ENCODE results near the gene OOSP1.

OOSP1 gene

GRCh38 chr11:59938718-59939117, 486 bp downstream of the OOSP1 start:
- Histone ChIP-seq H3K4me3 (ENCODE audit: low read length) (no peak overlapping the region), H3K36me3 (ENCODE audit: insufficient read depth, low read length) (no peaks in the 10 kb centered on the region), H3K27me3 (ENCODE audit: insufficient read depth, low read length) (no peaks in the 10 kb centered on the region)

DNA sequence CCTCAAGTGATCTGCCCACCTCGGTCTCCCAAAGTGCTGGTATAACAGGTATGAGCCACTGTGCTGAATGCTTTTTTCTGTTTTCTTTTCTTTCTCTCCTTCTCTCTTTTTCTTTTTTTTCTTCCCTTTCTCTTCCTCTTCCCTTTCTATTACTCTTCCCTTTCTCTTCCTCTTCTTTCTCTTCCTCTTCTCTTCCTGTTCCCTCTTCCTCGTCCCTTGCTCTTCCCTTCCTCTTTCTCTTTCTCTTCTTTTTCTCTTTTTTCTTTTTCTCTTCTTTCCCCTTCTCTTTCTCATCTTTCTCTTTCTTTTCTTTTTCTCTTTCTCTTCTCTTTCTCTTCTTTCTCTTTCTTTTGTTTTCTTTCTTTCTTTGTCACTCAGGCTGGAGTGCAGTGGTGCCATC, 1.2 kb downstream of the OOSP1 start:
- H2AFZ ChIP-seq (ENCODE audit: low read depth, low read length): no peak overlapping the region
- H3K36me3 ChIP-seq (ENCODE audit: insufficient read depth, low read length): no peaks in the 10 kb centered on the region
- H3K27me3 ChIP-seq (ENCODE audit: insufficient read depth, low read length): no peaks in the 10 kb centered on the region
- H3K4me1 ChIP-seq (ENCODE audit: insufficient read depth, low read length): no peaks in the 10 kb centered on the region
- no peak overlapping the region for H3K4me3 ChIP-seq (ENCODE audit: low read length)
- H3K9me3 ChIP-seq (ENCODE audit: low read length): no peaks in the 10 kb centered on the region

More at GRCh38 chr11:59938718-59939117, 486 bp downstream of the OOSP1 start:
- Histone ChIP-seq H3K9me3 (ENCODE audit: low read length) (no peaks in the 10 kb centered on the region), H3K4me1 (ENCODE audit: insufficient read depth, low read length) (no peaks in the 10 kb centered on the region), H2AFZ (ENCODE audit: low read depth, low read length) (no peak overlapping the region)

DNA sequence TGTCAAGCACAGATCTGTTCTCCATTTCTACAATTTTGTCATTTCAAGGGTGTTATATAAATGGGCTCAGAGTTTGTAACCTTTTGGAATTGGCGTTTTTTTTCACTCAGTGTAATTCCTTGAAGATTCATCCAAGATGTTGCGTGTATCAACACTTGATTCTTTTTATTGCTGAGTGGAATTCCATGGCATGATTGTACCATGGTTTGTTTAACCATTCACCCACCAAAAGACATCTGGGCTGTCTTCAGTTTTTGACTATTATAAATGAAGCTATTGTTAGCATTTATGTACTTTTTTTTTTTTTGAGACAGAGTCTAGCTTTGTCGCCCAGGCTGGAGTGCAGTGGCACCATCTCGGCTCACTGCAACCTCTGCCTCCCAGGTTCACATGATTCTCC, 2.9 kb downstream of the OOSP1 start:
- no peaks in the 10 kb centered on the region for H3K27me3 ChIP-seq (ENCODE audit: insufficient read depth, low read length)
- peaks cover 4% of the 10 kb centered on the region for H3K4me1 ChIP-seq (ENCODE audit: insufficient read depth, low read length)
- no peaks in the 10 kb centered on the region for H3K9me3 ChIP-seq (ENCODE audit: low read length)
- H3K4me3 ChIP-seq (ENCODE audit: low read length): no peak overlapping the region
- H2AFZ ChIP-seq (ENCODE audit: low read depth, low read length): no peak overlapping the region
- H3K36me3 ChIP-seq (ENCODE audit: insufficient read depth, low read length): no peaks in the 10 kb centered on the region

GRCh38 chr11:59943997-59944714, 5.9 kb downstream of the OOSP1 start:
- no peak overlapping the region for H3K4me3 ChIP-seq (ENCODE audit: low read length)
- H3K27me3 ChIP-seq (ENCODE audit: insufficient read depth, low read length): no peaks in the 10 kb centered on the region
- H3K9me3 ChIP-seq (ENCODE audit: low read length): no peaks in the 10 kb centered on the region
- H3K4me1 ChIP-seq (ENCODE audit: insufficient read depth, low read length): peaks cover 4% of the 10 kb centered on the region
- H3K36me3 ChIP-seq (ENCODE audit: insufficient read depth, low read length): no peaks in the 10 kb centered on the region
- no peak overlapping the region for H2AFZ ChIP-seq (ENCODE audit: low read depth, low read length)

DNA sequence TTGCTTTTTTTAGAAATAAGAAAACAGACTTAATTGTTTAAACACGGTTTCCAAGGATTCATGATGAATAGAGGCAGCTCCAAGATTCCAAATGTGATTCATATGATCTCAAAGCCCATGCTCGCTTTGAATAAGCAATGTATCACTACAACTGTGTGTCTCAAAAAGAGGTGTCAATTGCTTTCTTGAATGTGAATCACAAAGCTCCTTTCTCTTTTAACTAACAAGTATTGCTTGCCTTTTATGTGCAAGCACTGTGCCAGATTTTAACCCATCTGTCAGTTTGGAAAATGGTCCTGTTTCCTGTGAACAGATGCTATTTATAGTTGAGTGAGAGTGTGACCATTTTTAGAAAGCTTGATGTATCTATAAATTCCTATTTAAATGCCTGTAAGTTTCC, 6.5 kb downstream of the OOSP1 start:
- Histone ChIP-seq H3K4me1 (ENCODE audit: insufficient read depth, low read length) (peaks cover 4% of the 10 kb centered on the region), H3K9me3 (ENCODE audit: low read length) (no peaks in the 10 kb centered on the region), H2AFZ (ENCODE audit: low read depth, low read length) (no peak overlapping the region), H3K27me3 (ENCODE audit: insufficient read depth, low read length) (no peaks in the 10 kb centered on the region), H3K36me3 (ENCODE audit: insufficient read depth, low read length) (no peaks in the 10 kb centered on the region), H3K4me3 (ENCODE audit: low read length) (no peak overlapping the region)

DNA sequence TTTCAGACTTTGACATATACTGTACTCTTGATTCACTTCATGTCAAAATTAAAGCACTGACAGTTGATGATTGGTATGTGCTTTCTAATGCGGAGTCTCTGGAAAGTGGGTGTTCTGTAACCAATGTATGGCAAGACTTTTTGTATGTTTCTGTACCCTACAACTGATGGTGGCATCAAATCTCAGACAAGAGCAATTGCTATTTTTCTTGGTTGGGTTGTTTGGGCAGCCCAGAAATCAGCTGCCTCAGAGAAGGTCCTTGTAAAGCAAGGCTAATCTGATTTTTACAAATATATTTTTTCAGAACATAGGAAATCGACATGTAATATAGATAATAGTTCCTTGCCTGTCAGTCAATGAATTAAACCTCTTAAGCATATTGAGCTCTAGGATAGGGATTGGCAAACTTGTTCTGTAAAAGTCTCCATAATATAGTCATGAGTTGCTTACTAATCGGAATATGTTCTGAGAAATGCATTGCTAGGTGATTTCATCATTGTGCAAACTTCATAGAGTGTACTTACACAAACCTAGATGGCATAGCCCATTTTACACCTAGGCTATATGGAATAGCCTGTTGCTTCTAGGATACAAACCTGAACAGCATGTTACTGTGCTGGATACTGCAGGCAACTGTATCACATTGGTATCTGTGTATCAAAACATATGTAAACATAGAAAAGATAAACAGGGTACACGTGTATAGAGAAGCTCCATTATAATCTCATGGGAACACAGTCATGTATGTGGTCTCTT, 15.4 kb downstream of the OOSP1 start:
- Histone ChIP-seq H2AFZ (ENCODE audit: low read depth, low read length) (no peak overlapping the region), H3K4me1 (ENCODE audit: insufficient read depth, low read length) (no peaks in the 10 kb centered on the region), H3K4me3 (ENCODE audit: low read length) (no peak overlapping the region)

GRCh38 chr11:59954219-59954847, 16.1 kb downstream of the OOSP1 start:
- no peak overlapping the region for H2AFZ ChIP-seq (ENCODE audit: low read depth, low read length)
- H3K36me3 ChIP-seq (ENCODE audit: insufficient read depth, low read length): no peaks in the 10 kb centered on the region
- H3K4me3 ChIP-seq (ENCODE audit: low read length): no peak overlapping the region
- no peaks in the 10 kb centered on the region for H3K9me3 ChIP-seq (ENCODE audit: low read length)
- no peaks in the 10 kb centered on the region for H3K4me1 ChIP-seq (ENCODE audit: insufficient read depth, low read length)
- no peaks in the 10 kb centered on the region for H3K27me3 ChIP-seq (ENCODE audit: insufficient read depth, low read length)

More for the DNA sequence above, 15.4 kb downstream of the OOSP1 start:
- no peaks in the 10 kb centered on the region for H3K9me3 ChIP-seq (ENCODE audit: low read length)
- no peaks in the 10 kb centered on the region for H3K36me3 ChIP-seq (ENCODE audit: insufficient read depth, low read length)
- H3K27me3 ChIP-seq (ENCODE audit: insufficient read depth, low read length): no peaks in the 10 kb centered on the region

GRCh38 chr11:59957094-59957493, 18.9 kb downstream of the OOSP1 start:
- H3K4me3 ChIP-seq (ENCODE audit: low read length): no peak overlapping the region
- H3K27me3 ChIP-seq (ENCODE audit: insufficient read depth, low read length): no peaks in the 10 kb centered on the region

DNA sequence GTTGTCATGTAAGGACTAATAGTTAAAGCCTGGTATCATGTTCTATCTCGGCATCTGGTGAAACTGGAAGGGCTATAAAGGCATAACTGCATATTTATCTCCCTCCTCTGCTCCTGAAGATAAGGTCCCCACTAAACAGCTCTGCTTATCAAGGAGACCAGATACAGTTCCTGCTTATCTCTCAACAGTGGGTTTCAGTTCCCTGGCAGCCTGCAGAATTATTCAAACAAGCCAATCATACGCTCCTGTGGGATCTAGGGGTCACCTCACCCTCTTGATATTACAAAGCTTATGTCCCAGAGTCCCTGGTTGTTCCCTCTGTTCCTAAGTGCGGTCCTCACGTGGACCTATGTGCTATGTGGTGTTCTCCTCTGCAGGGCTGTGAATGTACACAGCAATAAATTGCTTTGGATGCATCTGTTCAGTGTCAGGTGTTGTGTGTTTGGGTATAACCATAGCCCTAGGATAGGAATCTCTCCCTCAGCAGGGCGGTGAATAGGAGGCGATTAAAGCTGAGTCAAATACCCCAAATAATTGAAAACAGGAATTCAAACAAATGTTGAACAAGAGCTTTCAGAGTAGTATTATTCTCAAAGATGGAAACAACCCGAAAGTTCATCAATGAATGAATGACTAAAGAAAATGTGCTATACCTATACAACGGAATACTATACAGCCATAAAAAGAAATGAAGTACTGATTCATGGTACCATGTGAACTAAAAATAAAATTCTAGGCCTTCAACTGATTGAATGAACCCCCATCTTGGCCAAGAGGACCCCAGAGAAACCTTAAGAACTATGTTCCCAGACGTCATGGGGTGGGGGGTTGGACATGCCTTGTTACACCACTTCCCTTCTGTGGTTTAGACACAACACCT, 22.5 kb downstream of the OOSP1 start:
- H3K4me3 ChIP-seq (ENCODE audit: low read length): no peak overlapping the region
- no peaks in the 10 kb centered on the region for H3K4me1 ChIP-seq (ENCODE audit: insufficient read depth, low read length)
- H3K9me3 ChIP-seq (ENCODE audit: low read length): no peaks in the 10 kb centered on the region
- no peaks in the 10 kb centered on the region for H3K36me3 ChIP-seq (ENCODE audit: insufficient read depth, low read length)
- no peaks in the 10 kb centered on the region for H3K27me3 ChIP-seq (ENCODE audit: insufficient read depth, low read length)
- H2AFZ ChIP-seq (ENCODE audit: low read depth, low read length): no peak overlapping the region

More at GRCh38 chr11:59957094-59957493, 18.9 kb downstream of the OOSP1 start:
- Histone ChIP-seq H3K9me3 (ENCODE audit: low read length) (no peaks in the 10 kb centered on the region), H2AFZ (ENCODE audit: low read depth, low read length) (no peak overlapping the region), H3K36me3 (ENCODE audit: insufficient read depth, low read length) (no peaks in the 10 kb centered on the region), H3K4me1 (ENCODE audit: insufficient read depth, low read length) (no peaks in the 10 kb centered on the region)

DNA sequence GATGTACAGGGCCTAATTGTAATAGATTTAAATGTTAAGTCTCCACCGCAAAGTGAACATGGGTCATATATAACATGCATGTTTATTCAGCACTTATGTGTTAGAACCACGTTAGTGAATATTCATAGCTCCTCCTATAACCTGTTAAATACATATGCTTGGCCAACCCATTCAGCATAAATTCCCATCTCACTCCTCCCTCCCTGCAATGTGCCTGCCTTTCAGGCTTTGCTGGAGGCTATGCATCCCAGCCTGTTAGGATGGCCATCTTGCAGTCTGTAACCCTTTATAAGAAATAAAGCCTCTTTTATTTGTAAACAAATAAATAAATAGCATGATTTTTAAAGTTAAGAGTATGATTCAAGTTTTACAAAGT, 23.9 kb downstream of the OOSP1 start:
- no peak overlapping the region for H2AFZ ChIP-seq (ENCODE audit: low read depth, low read length)
- no peaks in the 10 kb centered on the region for H3K9me3 ChIP-seq (ENCODE audit: low read length)
- H3K27me3 ChIP-seq (ENCODE audit: insufficient read depth, low read length): no peaks in the 10 kb centered on the region
- H3K4me1 ChIP-seq (ENCODE audit: insufficient read depth, low read length): no peaks in the 10 kb centered on the region
- no peaks in the 10 kb centered on the region for H3K36me3 ChIP-seq (ENCODE audit: insufficient read depth, low read length)
- no peak overlapping the region for H3K4me3 ChIP-seq (ENCODE audit: low read length)

GRCh38 chr11:59963733-59964132, 25.5 kb downstream of the OOSP1 start, which contains the start of gene OOSP4A:
Gene OOSP4A (plus strand): TSS chr11:59964033. CDS start chr11:59964033, 0 bp downstream.
- Histone ChIP-seq H3K27me3 (ENCODE audit: insufficient read depth, low read length) (no peaks in the 10 kb centered on the region), H3K9me3 (ENCODE audit: low read length) (no peaks in the 10 kb centered on the region), H3K36me3 (ENCODE audit: insufficient read depth, low read length) (no peaks in the 10 kb centered on the region), H2AFZ (ENCODE audit: low read depth, low read length) (no peak within 1 kb of the TSS), H3K4me3 (ENCODE audit: low read length) (no peak within 1 kb of the TSS), H3K4me1 (ENCODE audit: insufficient read depth, low read length) (no peaks in the 10 kb centered on the region)

GRCh38 chr11:59965424-59965823, 27.2 kb downstream of the OOSP1 start:
- Histone ChIP-seq H3K27me3 (ENCODE audit: insufficient read depth, low read length) (no peaks in the 10 kb centered on the region), H3K4me1 (ENCODE audit: insufficient read depth, low read length) (no peaks in the 10 kb centered on the region), H3K4me3 (ENCODE audit: low read length) (no peak overlapping the region), H3K9me3 (ENCODE audit: low read length) (no peaks in the 10 kb centered on the region), H3K36me3 (ENCODE audit: insufficient read depth, low read length) (no peaks in the 10 kb centered on the region), H2AFZ (ENCODE audit: low read depth, low read length) (no peak overlapping the region)

Measured in neuron (in vitro differentiated cells).